Measurements from ENCODE around the gene APBB1.
"Not testable (repeated sequence)": the region's sequence is repeated elsewhere in the genome, so short reads cannot be mapped to it uniquely, and the experiment has no call there.

The APBB1 gene

GRCh38 chr11:6395470-6396060, 23.3 kb downstream of the APBB1 start:
- no peak for TF ChIP-seq CTCF (conservative IDR thresholded peaks at IDR 0.05; ENCODE audit: low read depth, low read length)
- no peak overlapping the region for H3K4me3 ChIP-seq (ENCODE audit: low read depth, low read length)
- no peak for DNase-seq (ENCODE audit: low read depth)

GRCh38 chr11:6393989-6394670, 24.8 kb downstream of the APBB1 start:
- H3K4me3 ChIP-seq (ENCODE audit: low read depth, low read length): no peak overlapping the region
- no peak for TF ChIP-seq CTCF (conservative IDR thresholded peaks at IDR 0.05; ENCODE audit: low read depth, low read length)
- no peak for DNase-seq (ENCODE audit: low read depth)

GRCh38 chr11:6392251-6392650, 26.6 kb downstream of the APBB1 start:
- H3K4me3 ChIP-seq (ENCODE audit: low read depth, low read length); DNase-seq (ENCODE audit: low read depth): not testable (repeated sequence)

GRCh38 chr11:6391537-6392134, 27.3 kb downstream of the APBB1 start:
- peak overlapping the region; percentile 87 for H3K4me3 ChIP-seq (ENCODE audit: low read depth, low read length)
- peak; percentile 2 for TF ChIP-seq CTCF (conservative IDR thresholded peaks at IDR 0.05; ENCODE audit: low read depth, low read length)
- DNase-seq (ENCODE audit: low read depth): no peak

- no peak for DNase-seq (ENCODE audit: low read depth)
- peak overlapping the region; percentile 87 for H3K4me3 ChIP-seq (ENCODE audit: low read depth, low read length)
- no peak for TF ChIP-seq CTCF (conservative IDR thresholded peaks at IDR 0.05; ENCODE audit: low read depth, low read length)
Measured at GRCh38 chr11:6390718-6391469, 28.0 kb downstream of the APBB1 start.

- TF ChIP-seq CTCF (conservative IDR thresholded peaks at IDR 0.05; ENCODE audit: low read depth, low read length): no peak
- DNase-seq (ENCODE audit: low read depth): peak; percentile 96
- peak within 1 kb of the TSS; percentile 87 for H3K4me3 ChIP-seq (ENCODE audit: low read depth, low read length)
Measured at GRCh38 chr11:6389905-6390717, 28.8 kb downstream of the APBB1 start, which contains the start of gene SMPD1. Gene SMPD1 (plus strand): TSS chr11:6390474. CDS start chr11:6390599, 125 bp downstream.

Data from choroid plexus epithelial cell (primary cell).